Panc1 (cell line): ENCODE measurements around the gene RAB22A. TPM values are rescaled to one million over a fixed set of nuclear protein-coding genes. Genes with fewer than 3 reads are reported as not detected.

ENCODE experiments used
- ATAC-seq: fragments of 200-7000 bp; cut with Tn5 transposase; 2 replicates; pipeline ENCODE4 v1.9.1; 2020; ENCODE audit warnings: mild to moderate bottlenecking, moderate library complexity
- BruUV-seq: library from RNA; stranded (reverse); fragments of 400-500 nt; replicated peaks from 2 replicates; lab custom pipeline; 2021; lab: Mats Ljungman, UMichigan
- CTCF ChIA-PET: fragments of 300-600 bp; sonication (Branson Sonifier 250); formaldehyde crosslinking; loops from one replicate; lab custom pipeline; 2022; ENCODE audit warnings: antibody characterized with exemption; lab: Charles Lee
- POLR2A ChIA-PET: fragments of 300-600 bp; sonication (Branson Sonifier 250); formaldehyde crosslinking; loops from one replicate; lab custom pipeline; 2022; ENCODE audit warnings: antibody characterized with exemption; lab: Charles Lee
- DNase-seq: peaks from one replicate; pipeline ENCODE4 v3.0.0-alpha.2; 2010; ENCODE audit warnings: low read depth, low spot score
- H3K27ac ChIP-seq: 2 replicates; pipeline ENCODE4 v1.5.1; 2011; ENCODE audit warnings: mild to moderate bottlenecking, low read length, inconsistent platforms
- H3K27me3 ChIP-seq: fragments of 200-500 bp; sonication (Bioruptor generic); 2 replicates; pipeline ENCODE4 v1.6.0; 2014; ENCODE audit warnings: low read length, inconsistent platforms; ENCODE audit not compliant: control insufficient read depth, insufficient read depth
- H3K36me3 ChIP-seq: fragments of 200-500 bp; sonication (Bioruptor generic); 2 replicates; pipeline ENCODE4 v1.5.1; 2014; ENCODE audit warnings: inconsistent platforms, mild to moderate bottlenecking, low read length, moderate library complexity; ENCODE audit not compliant: control insufficient read depth, insufficient read depth
- H3K4me1 ChIP-seq: 2 replicates; pipeline ENCODE4 v1.5.1; 2011; ENCODE audit warnings: inconsistent platforms, mild to moderate bottlenecking, low read length, moderate library complexity; ENCODE audit not compliant: control insufficient read depth, insufficient read depth
- H3K4me3 ChIP-seq, 2 experiments: 2 replicates each; pipeline ENCODE4 v1.5.1; 2011 to 2012; ENCODE audit warnings: low read depth in 2 of 2, low read length in 2 of 2, mild to moderate bottlenecking in 2 of 2, inconsistent platforms in 1 of 2, moderate library complexity in 1 of 2
- H3K9me3 ChIP-seq: fragments of 200-500 bp; sonication (Bioruptor generic); 2 replicates; pipeline ENCODE4 v1.5.1; 2014; ENCODE audit warnings: low read depth, mild to moderate bottlenecking, inconsistent platforms, low read length, moderate library complexity; ENCODE audit not compliant: control insufficient read depth, insufficient read depth
- CTCF ChIP-seq: fragments of 450-650 bp; IDR thresholded peaks from 2 replicates; pipeline ENCODE4 v1.5.1; 2017; ENCODE audit warnings: mild to moderate bottlenecking
- POLR2AphosphoS5 ChIP-seq: IDR thresholded peaks from 2 replicates; pipeline ENCODE4 v1.6.1; 2012; ENCODE audit warnings: mild to moderate bottlenecking, low read depth, low read length, moderate library complexity
- REST ChIP-seq, 2 experiments: IDR thresholded peaks; 2 replicates each; pipeline ENCODE4 v1.6.1; 2011 to 2012; ENCODE audit warnings: low read depth in 2 of 2, control low read depth in 1 of 2, low read length in 1 of 2, mild to moderate bottlenecking in 1 of 2, moderate library complexity in 1 of 2; ENCODE audit not compliant: insufficient read depth in 1 of 2
- SIN3A ChIP-seq: IDR thresholded peaks from 2 replicates; pipeline ENCODE4 v1.6.1; 2012; ENCODE audit warnings: low read depth, mild to moderate bottlenecking, low read length, moderate library complexity, borderline replicate concordance; ENCODE audit not compliant: insufficient read depth
- TCF7L2 ChIP-seq: IDR thresholded peaks from 2 replicates; pipeline ENCODE4 v1.6.1; 2011; ENCODE audit warnings: mild to moderate bottlenecking, low read depth, low read length, inconsistent platforms
- in situ Hi-C: cut with HindIII; loops from 2 replicates; pipeline ENCODE4 v1.10.0; 2016; ENCODE audit warnings: low sequenced_read_pairs, low pct_unique_long_range_greater_than_20kb
- intact Hi-C: fragments of 100-400 bp; cut with micrococcal nuclease; formaldehyde crosslinking; loops from one replicate; pipeline ENCODE4 v1.10.0; 2022; ENCODE audit not compliant: unreplicated experiment
- total RNA-seq: library from RNA; stranded (reverse); gene quantifications from one replicate; pipeline ENCODE4 v1.2.1, GENCODE V29; 2021; ENCODE audit not compliant: unreplicated experiment

The RAB22A gene
- total RNA-seq, 1 experiment from 2014 or later: 21.1 TPM

- no peaks in the 10 kb centered on the region for H3K4me1 ChIP-seq
- no peak overlapping the region for H3K27ac ChIP-seq
- no peak overlapping the region for H3K4me3 ChIP-seq
- in situ Hi-C loops (no loop called here), intact Hi-C loops (no loop called here)
- no peaks in the 10 kb centered on the region for H3K36me3 ChIP-seq
- H3K9me3 ChIP-seq: no peaks in the 10 kb centered on the region
- BruUV-seq: no TSS peak
- TF ChIP-seq CTCF: no peak
- TF ChIP-seq POLR2AphosphoS5: no peak
- TF ChIP-seq SIN3A: no peak
- TF ChIP-seq REST (IDR thresholded peaks at IDR 0.05; ENCODE audit: insufficient read depth in 1 of 2, low read depth in 2 of 2, low read length in 1 of 2): no peak
- no peak for TF ChIP-seq TCF7L2
- H3K27me3 ChIP-seq: no peaks in the 10 kb centered on the region
- ChIA-PET CTCF (interaction anchor here (0.7 kb wide), 2 partner anchors 50 to 447 kb away, joined by 4 to 6 read pairs; no protein-coding TSS in a partner anchor), POLR2A (no interaction called here)
- ATAC-seq: no peak
- DNase-seq: no peak
These were observed 87.9 kb downstream of the RAB22A start for GRCh38 chr20:58397429-58397828.

- Histone ChIP-seq H3K4me1 (no peaks in the 10 kb centered on the region), H3K36me3 (no peaks in the 10 kb centered on the region), H3K4me3 (no peak overlapping the region), H3K27ac (no peak overlapping the region), H3K27me3 (no peaks in the 10 kb centered on the region), H3K9me3 (no peaks in the 10 kb centered on the region)
- no peak for TF ChIP-seq POLR2AphosphoS5
- no peak for TF ChIP-seq SIN3A
- no peak for TF ChIP-seq TCF7L2
- TF ChIP-seq CTCF: no peak
- no peak for TF ChIP-seq REST (IDR thresholded peaks at IDR 0.05; ENCODE audit: insufficient read depth in 1 of 2, low read depth in 2 of 2, low read length in 1 of 2)
- DNase-seq: no peak
- CTCF ChIA-PET: no interaction called here
- intact Hi-C loops: no loop called here
- no peak for ATAC-seq
- in situ Hi-C loops: no loop called here
- POLR2A ChIA-PET: no interaction called here
- no TSS peak for BruUV-seq
These were observed 88.7 kb downstream of the RAB22A start for GRCh38 chr20:58398254-58398653.
